ENCODE measurements around the gene HOXD9. TPM values are rescaled to one million over a fixed set of nuclear protein-coding genes. Genes with fewer than 3 reads are reported as not detected.
A peak's percentile ranks its signal among the peaks of the same experiment; 100 is the strongest.

HOXD9 gene
- total RNA-seq, 2 donors from 2014 or later: 0.33 to 1.6 TPM

DNA sequence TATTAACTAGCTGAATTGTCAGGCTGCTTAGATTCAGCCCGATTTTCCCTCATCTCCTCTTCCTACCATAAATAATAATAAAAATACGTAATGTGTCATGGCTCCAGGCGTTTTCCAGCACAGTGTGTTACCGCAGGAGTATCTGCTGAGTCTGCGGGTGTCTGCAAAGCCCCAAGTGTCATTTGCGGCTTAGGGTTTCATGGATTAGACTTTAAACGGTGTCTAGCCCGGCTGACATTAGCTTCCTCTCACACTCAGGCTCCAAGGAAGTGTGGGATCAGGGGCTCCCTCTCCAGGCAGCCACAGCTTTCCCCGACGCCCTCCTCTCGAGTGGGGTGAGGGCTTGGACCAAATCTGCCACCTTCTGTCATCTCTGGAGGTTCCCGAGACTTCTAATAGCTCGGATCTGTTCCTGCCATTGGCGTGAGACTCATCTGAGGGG is 51.9 kb downstream of the HOXD9 start:
- Histone ChIP-seq H3K27me3 (peaks cover 0 to 49% of the 10 kb centered on the region in 2 donors), H3K4me3 (no peak overlapping the region), H3K36me3 (replicated peaks in 1 of 2; ENCODE audit: insufficient read depth in 1 of 2, low read depth in 2 of 2) (no peaks in the 10 kb centered on the region), H3K9me3 (no peaks in the 10 kb centered on the region), H3K27ac (no peak overlapping the region), H3K4me1 (peaks cover 28% of the 10 kb centered on the region)
- intact Hi-C loops (cut with DNase I): no loop called here
- DNase-seq: no peak
- no peak for ATAC-seq
- 3 to 5% methylated on average over 9 to 14 of the region's 14 CpGs for WGBS, 2 donors
- no peak for TF ChIP-seq POLR2A (IDR thresholded peaks at IDR 0.05)
- TF ChIP-seq, protein P1, sequence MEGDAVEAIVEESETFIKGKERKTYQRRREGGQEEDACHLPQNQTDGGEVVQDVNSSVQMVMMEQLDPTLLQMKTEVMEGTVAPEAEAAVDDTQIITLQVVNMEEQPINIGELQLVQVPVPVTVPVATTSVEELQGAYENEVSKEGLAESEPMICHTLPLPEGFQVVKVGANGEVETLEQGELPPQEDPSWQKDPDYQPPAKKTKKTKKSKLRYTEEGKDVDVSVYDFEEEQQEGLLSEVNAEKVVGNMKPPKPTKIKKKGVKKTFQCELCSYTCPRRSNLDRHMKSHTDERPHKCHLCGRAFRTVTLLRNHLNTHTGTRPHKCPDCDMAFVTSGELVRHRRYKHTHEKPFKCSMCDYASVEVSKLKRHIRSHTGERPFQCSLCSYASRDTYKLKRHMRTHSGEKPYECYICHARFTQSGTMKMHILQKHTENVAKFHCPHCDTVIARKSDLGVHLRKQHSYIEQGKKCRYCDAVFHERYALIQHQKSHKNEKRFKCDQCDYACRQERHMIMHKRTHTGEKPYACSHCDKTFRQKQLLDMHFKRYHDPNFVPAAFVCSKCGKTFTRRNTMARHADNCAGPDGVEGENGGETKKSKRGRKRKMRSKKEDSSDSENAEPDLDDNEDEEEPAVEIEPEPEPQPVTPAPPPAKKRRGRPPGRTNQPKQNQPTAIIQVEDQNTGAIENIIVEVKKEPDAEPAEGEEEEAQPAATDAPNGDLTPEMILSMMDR (IDR thresholded peaks at IDR 0.05): no peak

MicroRNAs within 50 kb of the gene (microRNA counts, 767-probe panel; counts per million panel counts)
- 0 to 736 counts per million in 2 donors for microRNA hsa-miR-10b-5p

Small RNA genes within 50 kb of the gene (microRNA-seq; reads per million reads assigned to microRNA genes)
- gene MIR10B (ENCODE audit: borderline number of aligned reads in 2 of 2, borderline replicate concordance in 2 of 2): 1,507 to 2,877 reads per million in 2 donors

Small RNA genes within 50 kb of the gene (small RNA-seq; reads per million reads assigned to genes)
- 48,833 reads per million, percentile 100 among the genes with 10 or more reads in this experiment for gene MIR10B

Other genes starting within 250 kb of the HOXD9 start
- 10 to 100 TPM in 1 of 2 donors, 1 to 10 TPM in 1; 6.6 to 10.6 TPM for gene LNPK, start 120.5 kb upstream of the HOXD9 start, total RNA-seq
- not detected for gene EVX2, start 38.8 kb upstream of the HOXD9 start, total RNA-seq
- not detected for gene HOXD13, start 30.0 kb upstream of the HOXD9 start, total RNA-seq
- gene HOXD12, start 22.9 kb upstream of the HOXD9 start, total RNA-seq: not detected
- not detected for gene HOXD11, start 15.4 kb upstream of the HOXD9 start, total RNA-seq
- gene HOXD10, start 5.9 kb upstream of the HOXD9 start, total RNA-seq: under 1 TPM in 1 of 2 donors, not detected in 1; 0.26 TPM
- gene HOXD8, start 7.0 kb downstream of the HOXD9 start, total RNA-seq: 1 to 10 TPM; 2.6 to 3.1 TPM
- gene HOXD4, start 28.8 kb downstream of the HOXD9 start, total RNA-seq: under 1 TPM in 1 of 2 donors, not detected in 1; 0.78 TPM
- under 1 TPM in 1 of 2 donors, not detected in 1; 0.26 TPM for gene HOXD3, start 34.6 kb downstream of the HOXD9 start, total RNA-seq
- under 1 TPM in 1 of 2 donors, not detected in 1; 0.26 TPM for gene HOXD1, start 65.9 kb downstream of the HOXD9 start, total RNA-seq
- 10 to 100 TPM in 1 of 2 donors, 1 to 10 TPM in 1; 6.6 to 15.6 TPM for gene MTX2, start 146.7 kb downstream of the HOXD9 start, total RNA-seq

Data from body of pancreas (tissue), 4 donors.